Prostate gland (tissue), 2 donors: ENCODE data around the gene KRTAP2-3.
"Not testable (repeated sequence)": the region's sequence is repeated elsewhere in the genome, so short reads cannot be mapped to it uniquely, and the experiment has no call there.

Experiments used
- POLR2A ChIP-seq: fragments of 450-650 bp; IDR thresholded peaks from one replicate; pipeline ENCODE4 v1.6.1; 2016; ENCODE audit warnings: antibody characterized with exemption, mild to moderate bottlenecking
- POLR2AphosphoS5 ChIP-seq: sonication (generic); formaldehyde crosslinking; IDR thresholded peaks from one replicate; pipeline ENCODE4 v1.6.1; 2017; ENCODE audit warnings: antibody characterized with exemption
- TF ChIP-seq, protein P1 (sequence below), 4 experiments: fragments of 200-600 bp in 2 of 4; fragments of 450-650 bp in 2 of 4; sonication (generic) in 2 of 4; IDR thresholded peaks; 1 replicate in 3 of 4; 2 replicates in 1 of 4; pipeline ENCODE4 v1.5.1; 2016 to 2019; ENCODE audit warnings: antibody characterized with exemption in 4 of 4, mild to moderate bottlenecking in 2 of 4, moderate library complexity in 2 of 4

GRCh38 chr17:41040783-41041571, 18.9 kb downstream of the KRTAP2-3 start, which contains the start of gene KRTAP1-1:
- TF ChIP-seq, protein P1, sequence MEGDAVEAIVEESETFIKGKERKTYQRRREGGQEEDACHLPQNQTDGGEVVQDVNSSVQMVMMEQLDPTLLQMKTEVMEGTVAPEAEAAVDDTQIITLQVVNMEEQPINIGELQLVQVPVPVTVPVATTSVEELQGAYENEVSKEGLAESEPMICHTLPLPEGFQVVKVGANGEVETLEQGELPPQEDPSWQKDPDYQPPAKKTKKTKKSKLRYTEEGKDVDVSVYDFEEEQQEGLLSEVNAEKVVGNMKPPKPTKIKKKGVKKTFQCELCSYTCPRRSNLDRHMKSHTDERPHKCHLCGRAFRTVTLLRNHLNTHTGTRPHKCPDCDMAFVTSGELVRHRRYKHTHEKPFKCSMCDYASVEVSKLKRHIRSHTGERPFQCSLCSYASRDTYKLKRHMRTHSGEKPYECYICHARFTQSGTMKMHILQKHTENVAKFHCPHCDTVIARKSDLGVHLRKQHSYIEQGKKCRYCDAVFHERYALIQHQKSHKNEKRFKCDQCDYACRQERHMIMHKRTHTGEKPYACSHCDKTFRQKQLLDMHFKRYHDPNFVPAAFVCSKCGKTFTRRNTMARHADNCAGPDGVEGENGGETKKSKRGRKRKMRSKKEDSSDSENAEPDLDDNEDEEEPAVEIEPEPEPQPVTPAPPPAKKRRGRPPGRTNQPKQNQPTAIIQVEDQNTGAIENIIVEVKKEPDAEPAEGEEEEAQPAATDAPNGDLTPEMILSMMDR (IDR thresholded peaks at IDR 0.05), result not testable (repeated sequence)
- not testable (repeated sequence) for TF ChIP-seq POLR2AphosphoS5, POLR2A
